Measurements from ENCODE around the gene BTBD1. TPM values are rescaled to one million over a fixed set of nuclear protein-coding genes. Genes with fewer than 3 reads are reported as not detected.

Gene BTBD1
- total RNA-seq (56.9 and 58.0 TPM in 2 replicates), polyA plus RNA-seq (28.0 and 30.8 TPM in 2 replicates), polyA minus RNA-seq (51.7 and 56.0 TPM in 2 replicates), Bru-seq, nascent RNA (percentile 93 among the genes with signal in this experiment), BruChase-seq, experiment 1, labeled RNA remaining after a 6-hour chase (percentile 92 among the genes with signal in this experiment), BruChase-seq, experiment 2, labeled RNA remaining after a 2-hour chase (percentile 85 among the genes with signal in this experiment)
- 30.4 and 32.0 TPM in 2 replicates for polyA plus RNA-seq (2011; cell fraction: cytosol; rRNA removed)
- 24.7 and 30.5 TPM in 2 replicates for polyA plus RNA-seq (2011; cell fraction: nucleus; rRNA removed)
- polyA plus RNA-seq (2012): 38.6 and 58.5 TPM in 2 replicates
- 87.7 TPM for polyA minus RNA-seq (2011; cell fraction: cytosol; rRNA and poly(A)+ RNA removed)
- polyA minus RNA-seq (2011; cell fraction: nucleus; rRNA and poly(A)+ RNA removed): 31.8 and 35.3 TPM in 2 replicates
- long read RNA-seq, transcript BTBD1-201 (8 exons, 3,297 nt): major isoform, 229 of 254 reads
- long read RNA-seq, partial matches to known transcripts: 2 of 254 reads
- long read RNA-seq, other reads (novel, unspliced or antisense): 21 of 254 reads

DNA sequence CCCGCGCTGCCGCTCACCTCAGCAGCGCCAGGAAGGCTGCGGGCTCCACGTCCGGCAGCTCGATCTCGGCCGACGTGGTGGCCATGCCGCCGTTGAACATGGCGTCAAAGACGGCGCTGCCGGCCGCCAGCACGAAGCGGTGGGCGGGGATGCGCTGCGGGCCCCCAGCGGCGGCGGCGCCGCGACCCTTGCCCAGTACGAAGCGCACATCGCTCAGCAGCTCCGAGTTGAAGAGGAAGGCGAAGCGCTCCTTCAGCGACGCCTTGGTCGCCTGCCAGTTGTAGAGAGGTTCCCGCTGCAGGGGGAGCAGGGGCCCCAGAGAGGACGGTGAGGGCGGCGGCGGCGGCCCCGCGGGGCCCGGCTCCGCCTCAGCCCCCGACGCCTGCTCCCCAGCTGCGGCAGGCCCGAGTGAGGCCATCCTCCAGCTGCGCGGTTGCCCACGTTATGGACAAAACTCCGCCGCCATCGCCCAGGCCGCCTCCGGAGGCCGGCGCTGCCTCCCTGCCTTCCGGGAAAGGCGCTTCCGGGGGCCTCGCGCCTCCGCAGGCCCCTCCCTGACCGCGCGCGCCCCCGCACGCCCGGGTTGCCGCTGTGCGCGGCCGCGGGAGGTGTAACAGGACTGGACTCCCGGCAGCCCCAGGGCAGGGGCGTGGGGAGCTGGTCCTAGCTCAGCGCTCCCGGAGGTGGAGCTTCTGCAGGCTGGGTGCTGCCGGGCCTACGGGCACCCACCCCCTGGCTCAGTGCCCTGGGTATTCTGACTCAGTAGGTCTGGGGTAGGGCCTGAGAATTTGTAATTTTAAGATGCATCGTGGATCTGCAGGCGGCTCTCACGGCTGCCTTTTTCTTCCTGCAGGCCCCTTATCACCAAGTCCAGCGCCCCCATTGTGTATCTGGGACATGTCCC, at the start of gene BTBD1:
Gene BTBD1 (minus strand): TSS at position 519 of the 904 bp plus-strand sequence. CDS start 101 bp downstream, at position 418.
- POLR2A ChIA-PET: interaction anchor here (0.6 to 1.0 kb wide), 3 partner anchors 14 to 60 kb away, joined by 3 to 4 read pairs (median 4); no protein-coding TSS in a partner anchor
- Histone ChIP-seq H4K20me1 (replicated peaks; ENCODE audit: control insufficient read depth, extremely low read depth, insufficient read depth, low read length) (peaks cover 13% of the 10 kb centered on the region), H3K36me3 (ENCODE audit: control insufficient read depth in 2 of 2, extremely low read depth in 1 of 2, insufficient read depth in 2 of 2, low read length in 2 of 2) (no peaks in the 10 kb centered on the region), H3K27me3 (ENCODE audit: control insufficient read depth in 2 of 2, insufficient read depth in 2 of 2, low read length in 2 of 2) (no peaks in the 10 kb centered on the region), H3K4me1 (ENCODE audit: control insufficient read depth, extremely low read depth, insufficient read depth, low read length) (peaks cover 36% of the 10 kb centered on the region), H3K9ac (replicated peaks; ENCODE audit: extremely low read depth, insufficient read depth, low read length) (peak within 1 kb of the TSS; percentile 96), H3K4me3 (replicated peaks in 1 of 3; ENCODE audit: insufficient read depth in 1 of 3, low read depth in 1 of 3, low read length in 3 of 3) (peak within 1 kb of the TSS; percentile 75 to 99 (median 98)), H2AFZ (ENCODE audit: low read depth, low read length) (peak within 1 kb of the TSS; percentile 99), H3K27ac (ENCODE audit: insufficient read depth, low read depth, low read length) (peak within 1 kb of the TSS; percentile 66), H3K79me2 (ENCODE audit: control insufficient read depth, insufficient read depth, low read length) (peaks cover 49% of the 10 kb centered on the region), H3K9me1 (replicated peaks; ENCODE audit: control insufficient read depth, extremely low read depth, insufficient read depth, low read length) (peaks cover 3% of the 10 kb centered on the region), H3K4me2 (ENCODE audit: insufficient read depth, low read length) (peak within 1 kb of the TSS; percentile 96), H3K9me3 (replicated peaks; ENCODE audit: control insufficient read depth, insufficient read depth, low read length) (no peaks in the 10 kb centered on the region)
- intact Hi-C loops (cut with micrococcal nuclease) (loop anchor here (1.0 kb wide), 6 partner anchors 25 to 139 kb away; partner anchors contain the start of gene C15orf40), dilution Hi-C loops (cut with MboI; ENCODE audit: extremely low pct_ligation_motif_present, low sequenced_read_pairs) (no loop called here)
- peak; percentile 90 for FAIRE-seq
- CTCF ChIA-PET: interaction anchor here (0.7 to 1.9 kb wide), 11 partner anchors 10 to 56 kb away, joined by 3 to 22 read pairs (median 4); partner anchors contain the start of genes C15orf40 and TM6SF1
- peak; percentile 93 for DNase-seq (ENCODE audit: low read depth, low spot score)
- no TSS peak for BruUV-seq (replicated peaks)
- TF ChIP-seq FOS (IDR thresholded peaks at IDR 0.05; ENCODE audit: borderline replicate concordance, insufficient read depth, low read length): peak; percentile 36
- TF ChIP-seq GATA2 (IDR thresholded peaks at IDR 0.05; ENCODE audit: insufficient read depth, insufficient read length, low read depth, low read length): no peak
- TF ChIP-seq EZH2 (IDR thresholded peaks at IDR 0.05; ENCODE audit: borderline replicate concordance, low read depth, low read length, severe bottlenecking): no peak
- TF ChIP-seq, protein P1, sequence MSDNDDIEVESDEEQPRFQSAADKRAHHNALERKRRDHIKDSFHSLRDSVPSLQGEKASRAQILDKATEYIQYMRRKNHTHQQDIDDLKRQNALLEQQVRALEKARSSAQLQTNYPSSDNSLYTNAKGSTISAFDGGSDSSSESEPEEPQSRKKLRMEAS (IDR thresholded peaks at IDR 0.05; ENCODE audit: insufficient read depth, insufficient read length): peak; percentile 14
- peak; percentile 95 for TF ChIP-seq POLR2AphosphoS5 (IDR thresholded peaks at IDR 0.05; ENCODE audit: insufficient read depth, low read depth, low read length)
- no peak for TF ChIP-seq JUN (IDR thresholded peaks at IDR 0.05; ENCODE audit: borderline replicate concordance, insufficient read depth, insufficient read length, low read depth)
- TF ChIP-seq, protein P2, sequence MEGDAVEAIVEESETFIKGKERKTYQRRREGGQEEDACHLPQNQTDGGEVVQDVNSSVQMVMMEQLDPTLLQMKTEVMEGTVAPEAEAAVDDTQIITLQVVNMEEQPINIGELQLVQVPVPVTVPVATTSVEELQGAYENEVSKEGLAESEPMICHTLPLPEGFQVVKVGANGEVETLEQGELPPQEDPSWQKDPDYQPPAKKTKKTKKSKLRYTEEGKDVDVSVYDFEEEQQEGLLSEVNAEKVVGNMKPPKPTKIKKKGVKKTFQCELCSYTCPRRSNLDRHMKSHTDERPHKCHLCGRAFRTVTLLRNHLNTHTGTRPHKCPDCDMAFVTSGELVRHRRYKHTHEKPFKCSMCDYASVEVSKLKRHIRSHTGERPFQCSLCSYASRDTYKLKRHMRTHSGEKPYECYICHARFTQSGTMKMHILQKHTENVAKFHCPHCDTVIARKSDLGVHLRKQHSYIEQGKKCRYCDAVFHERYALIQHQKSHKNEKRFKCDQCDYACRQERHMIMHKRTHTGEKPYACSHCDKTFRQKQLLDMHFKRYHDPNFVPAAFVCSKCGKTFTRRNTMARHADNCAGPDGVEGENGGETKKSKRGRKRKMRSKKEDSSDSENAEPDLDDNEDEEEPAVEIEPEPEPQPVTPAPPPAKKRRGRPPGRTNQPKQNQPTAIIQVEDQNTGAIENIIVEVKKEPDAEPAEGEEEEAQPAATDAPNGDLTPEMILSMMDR (IDR thresholded peaks at IDR 0.05; ENCODE audit: extremely low read depth in 1 of 2, insufficient read depth in 1 of 2, low read depth in 1 of 2, low read length in 2 of 2): peak in 1 of 2 donors; percentile 14
- no peak for TF ChIP-seq MYC (IDR thresholded peaks at IDR 0.05; ENCODE audit: low read depth, low read length)
- peak; percentile 95 for TF ChIP-seq POLR2A (IDR thresholded peaks at IDR 0.05; ENCODE audit: low read depth, low read length)
